ENCODE data around the gene ZNF446.

The ZNF446 gene

DNA sequence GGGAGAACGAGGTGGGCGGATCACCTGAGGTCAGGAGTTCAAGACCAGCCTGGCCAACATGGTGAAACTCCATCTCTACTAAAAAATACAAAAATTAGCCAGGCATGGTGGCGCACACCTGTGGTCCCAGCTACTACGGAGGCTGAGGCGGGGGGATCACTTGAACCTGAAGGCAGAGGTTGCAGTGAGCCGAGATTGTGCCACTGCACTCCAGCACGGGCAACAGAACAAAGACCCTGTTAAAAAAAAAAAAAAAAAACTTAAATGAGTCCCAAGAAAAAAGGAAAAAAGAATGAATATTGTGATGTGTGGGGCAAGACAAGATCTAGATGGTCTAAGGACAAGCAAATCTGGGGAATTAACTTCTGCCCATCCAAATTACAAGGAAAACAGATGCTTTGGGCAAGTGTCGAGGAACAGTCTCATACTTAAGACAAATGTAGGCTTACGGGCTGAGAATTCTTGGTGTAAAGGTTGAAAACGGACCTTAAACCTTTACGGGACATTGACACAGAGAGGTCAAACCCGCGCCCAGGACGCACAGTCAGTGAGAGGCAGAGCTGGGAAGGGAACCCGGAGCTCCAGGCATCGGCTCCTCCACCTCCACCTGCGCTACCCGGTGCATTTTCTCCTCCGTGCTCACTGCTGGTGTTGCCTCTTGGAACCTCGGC is 9.9 kb upstream of the ZNF446 start:
- Histone ChIP-seq H3K79me2 (ENCODE audit: insufficient read depth, low read length) (peaks cover 26% of the 10 kb centered on the region), H3K4me1 (ENCODE audit: insufficient read depth, low read length) (peaks cover 28% of the 10 kb centered on the region), H3K4me2 (ENCODE audit: insufficient read depth, low read length) (peak overlapping the region; percentile 88), H3K4me3 (ENCODE audit: low read depth in 1 of 2, low read length in 2 of 2) (peak overlapping the region; percentile 71 to 96; a peak in 3 of 4 replicates), H2AFZ (ENCODE audit: low read depth, low read length) (peak overlapping the region; percentile 86), H3K9me3 (ENCODE audit: insufficient read depth, low read length, severe bottlenecking) (no peaks in the 10 kb centered on the region), H3K9ac (ENCODE audit: low read depth, low read length) (peak overlapping the region; percentile 71), H4K20me1 (ENCODE audit: insufficient read depth, low read length) (peaks cover 22% of the 10 kb centered on the region), H3K27me3 (ENCODE audit: insufficient read depth, low read length, poor library complexity) (no peaks in the 10 kb centered on the region), H3K36me3 (ENCODE audit: insufficient read depth, low read length) (peaks cover 20% of the 10 kb centered on the region), H3K27ac (ENCODE audit: low read length) (no peak overlapping the region)
- no peak for TF ChIP-seq EZH2 (IDR thresholded peaks at IDR 0.05; ENCODE audit: borderline replicate concordance, low read depth, low read length, severe bottlenecking)
- TF ChIP-seq, protein P1, sequence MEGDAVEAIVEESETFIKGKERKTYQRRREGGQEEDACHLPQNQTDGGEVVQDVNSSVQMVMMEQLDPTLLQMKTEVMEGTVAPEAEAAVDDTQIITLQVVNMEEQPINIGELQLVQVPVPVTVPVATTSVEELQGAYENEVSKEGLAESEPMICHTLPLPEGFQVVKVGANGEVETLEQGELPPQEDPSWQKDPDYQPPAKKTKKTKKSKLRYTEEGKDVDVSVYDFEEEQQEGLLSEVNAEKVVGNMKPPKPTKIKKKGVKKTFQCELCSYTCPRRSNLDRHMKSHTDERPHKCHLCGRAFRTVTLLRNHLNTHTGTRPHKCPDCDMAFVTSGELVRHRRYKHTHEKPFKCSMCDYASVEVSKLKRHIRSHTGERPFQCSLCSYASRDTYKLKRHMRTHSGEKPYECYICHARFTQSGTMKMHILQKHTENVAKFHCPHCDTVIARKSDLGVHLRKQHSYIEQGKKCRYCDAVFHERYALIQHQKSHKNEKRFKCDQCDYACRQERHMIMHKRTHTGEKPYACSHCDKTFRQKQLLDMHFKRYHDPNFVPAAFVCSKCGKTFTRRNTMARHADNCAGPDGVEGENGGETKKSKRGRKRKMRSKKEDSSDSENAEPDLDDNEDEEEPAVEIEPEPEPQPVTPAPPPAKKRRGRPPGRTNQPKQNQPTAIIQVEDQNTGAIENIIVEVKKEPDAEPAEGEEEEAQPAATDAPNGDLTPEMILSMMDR (IDR thresholded peaks at IDR 0.05; ENCODE audit: borderline replicate concordance, extremely low read depth, low read length, poor library complexity, severe bottlenecking), result no peak
- ATAC-seq (ENCODE audit: insufficient read depth, low read depth) (peak; percentile 23; the same call in 2 of the 3 replicates), DNase-seq (no peak)

DNA sequence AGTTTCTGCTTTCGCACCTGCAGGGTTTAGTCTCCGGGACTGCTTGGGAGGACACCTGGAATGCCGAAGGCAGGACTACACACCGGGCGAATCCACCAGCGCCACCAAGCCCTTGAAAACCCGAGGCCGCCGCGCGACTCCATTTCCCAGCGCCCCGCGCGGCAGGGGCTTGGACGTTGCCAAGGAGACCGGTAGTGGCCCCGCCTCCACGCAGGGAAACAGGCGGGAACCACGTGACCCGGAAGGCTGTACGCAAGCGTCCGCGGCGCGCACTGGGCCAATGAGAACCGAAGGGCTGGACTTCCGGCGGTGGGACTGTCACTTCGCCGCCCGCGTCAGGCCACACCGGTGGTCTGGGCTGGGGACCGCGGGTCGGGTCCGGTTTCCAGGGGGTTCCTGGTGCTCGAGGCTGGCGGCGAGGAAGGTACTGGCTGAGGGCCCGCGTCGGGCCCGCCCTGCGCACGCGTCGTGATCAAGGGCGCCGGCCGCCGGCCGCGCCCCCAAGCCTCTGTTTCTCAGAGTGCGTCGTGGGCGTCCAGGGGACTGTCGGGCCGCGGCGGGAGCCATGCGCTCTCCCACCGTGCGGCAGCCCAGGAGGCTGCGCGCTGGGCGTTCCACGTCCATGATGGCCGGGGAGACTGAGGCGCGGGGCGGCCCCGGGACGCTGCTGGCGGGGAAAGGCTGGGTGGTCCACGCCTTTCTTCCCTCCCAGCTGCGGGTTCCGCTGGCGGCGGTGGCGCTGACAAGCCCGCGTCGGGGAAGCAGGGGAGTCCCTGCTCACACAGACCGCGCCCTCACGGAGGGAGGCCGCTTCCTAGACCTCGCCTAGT is 9.2 kb upstream of the ZNF446 start, which contains the start of gene ZNF324:
ZNF324 (plus strand) TSS at position 321 of the 830 bp plus-strand sequence. CDS start 2,106 bp downstream, outside the sequence.
- Histone ChIP-seq H3K9me3 (ENCODE audit: insufficient read depth, low read length, severe bottlenecking) (no peaks in the 10 kb centered on the region), H3K9ac (ENCODE audit: low read depth, low read length) (peak within 1 kb of the TSS; percentile 71), H3K27ac (ENCODE audit: low read length) (peak within 1 kb of the TSS; percentile 62), H3K27me3 (ENCODE audit: insufficient read depth, low read length, poor library complexity) (no peaks in the 10 kb centered on the region), H3K79me2 (ENCODE audit: insufficient read depth, low read length) (peaks cover 26% of the 10 kb centered on the region), H3K36me3 (ENCODE audit: insufficient read depth, low read length) (peaks cover 26% of the 10 kb centered on the region), H4K20me1 (ENCODE audit: insufficient read depth, low read length) (peaks cover 22% of the 10 kb centered on the region), H3K4me2 (ENCODE audit: insufficient read depth, low read length) (peak within 1 kb of the TSS; percentile 88), H3K4me1 (ENCODE audit: insufficient read depth, low read length) (peaks cover 28% of the 10 kb centered on the region), H3K4me3 (ENCODE audit: low read depth in 1 of 2, low read length in 2 of 2) (peak within 1 kb of the TSS; percentile 71 to 96), H2AFZ (ENCODE audit: low read depth, low read length) (peak within 1 kb of the TSS; percentile 86)
- peak; percentile 92 for ATAC-seq (ENCODE audit: insufficient read depth, low read depth)
- no peak for TF ChIP-seq EZH2 (IDR thresholded peaks at IDR 0.05; ENCODE audit: borderline replicate concordance, low read depth, low read length, severe bottlenecking)
- TF ChIP-seq, protein P1 (IDR thresholded peaks at IDR 0.05; ENCODE audit: borderline replicate concordance, extremely low read depth, low read length, poor library complexity, severe bottlenecking), result peak; percentile 25
- peak; percentile 97 for DNase-seq

DNA sequence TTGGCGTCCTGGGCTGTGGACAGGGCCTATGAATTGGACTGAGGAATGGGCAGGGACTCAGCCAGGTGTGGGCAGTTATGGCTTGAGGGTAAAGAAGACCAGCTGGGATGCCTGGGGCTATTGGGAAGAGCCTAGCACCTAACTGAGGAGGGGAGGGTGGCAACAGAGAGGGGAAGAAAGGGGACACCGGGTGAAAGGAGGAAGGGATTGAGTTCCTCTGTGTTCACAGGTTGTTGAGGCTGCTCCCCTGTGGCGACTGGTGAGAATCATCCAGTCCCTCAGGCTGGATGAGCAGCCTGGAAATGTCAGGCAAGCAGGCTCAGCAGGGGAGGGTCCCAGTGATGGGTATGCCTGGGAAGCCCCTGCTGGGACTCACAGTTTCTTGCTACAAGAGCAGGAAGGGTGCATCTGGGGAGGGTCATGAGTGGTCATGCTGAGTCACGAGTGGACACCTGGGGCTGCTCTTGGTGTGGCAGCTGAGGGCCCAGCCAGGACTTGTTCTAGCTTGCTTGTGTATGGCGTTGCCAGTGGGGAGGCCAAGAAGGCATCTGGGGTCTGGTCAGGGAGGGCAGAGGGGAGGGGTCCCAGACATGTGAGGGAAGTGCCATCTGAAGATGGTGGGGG is 7.8 kb upstream of the ZNF446 start:
- Histone ChIP-seq H3K4me2 (ENCODE audit: insufficient read depth, low read length) (peak overlapping the region; percentile 88), H3K9ac (ENCODE audit: low read depth, low read length) (peak overlapping the region; percentile 71), H3K79me2 (ENCODE audit: insufficient read depth, low read length) (peaks cover 26% of the 10 kb centered on the region), H3K27ac (ENCODE audit: low read length) (no peak overlapping the region), H3K4me3 (ENCODE audit: low read depth in 1 of 2, low read length in 2 of 2) (peak overlapping the region in 1 of 2 experiments; percentile 53; a peak in 2 of 4 replicates), H2AFZ (ENCODE audit: low read depth, low read length) (no peak overlapping the region), H3K36me3 (ENCODE audit: insufficient read depth, low read length) (peaks cover 39% of the 10 kb centered on the region), H3K9me3 (ENCODE audit: insufficient read depth, low read length, severe bottlenecking) (no peaks in the 10 kb centered on the region), H3K27me3 (ENCODE audit: insufficient read depth, low read length, poor library complexity) (no peaks in the 10 kb centered on the region), H3K4me1 (ENCODE audit: insufficient read depth, low read length) (peaks cover 28% of the 10 kb centered on the region), H4K20me1 (ENCODE audit: insufficient read depth, low read length) (peaks cover 26% of the 10 kb centered on the region)
- TF ChIP-seq EZH2 (IDR thresholded peaks at IDR 0.05; ENCODE audit: borderline replicate concordance, low read depth, low read length, severe bottlenecking), result no peak
- TF ChIP-seq, protein P1 (IDR thresholded peaks at IDR 0.05; ENCODE audit: borderline replicate concordance, extremely low read depth, low read length, poor library complexity, severe bottlenecking), result no peak
- DNase-seq (no peak), ATAC-seq (ENCODE audit: insufficient read depth, low read depth) (no peak)

Data from DND-41 (cell line).